SU-DHL-6 (cell line): ENCODE data around the gene SETD2.

Experiments used
- H2AFZ ChIP-seq: fragments of 200-600 bp; sonication (generic); 2 replicates; pipeline ENCODE4 v1.6.1; 2014; ENCODE audit warnings: low read depth, mild to moderate bottlenecking, moderate library complexity, mixed read lengths, antibody characterized with exemption, low read length; ENCODE audit not compliant: severe bottlenecking
- H3F3A ChIP-seq: fragments of 200-600 bp; shearing (Covaris generic); 2 replicates; pipeline ENCODE4 v1.6.0; 2016; ENCODE audit warnings: antibody characterized with exemption, mild to moderate bottlenecking; ENCODE audit not compliant: insufficient read depth
- H3K27ac ChIP-seq: fragments of 200-600 bp; sonication (generic); 2 replicates; pipeline ENCODE4 v1.5.1; 2016; ENCODE audit warnings: low read depth, mild to moderate bottlenecking, low read length, moderate library complexity, mixed read lengths
- H3K27me3 ChIP-seq: fragments of 200-600 bp; sonication (generic), shearing (Covaris generic); 2 replicates; pipeline ENCODE4 v1.6.0; 2014; ENCODE audit warnings: mild to moderate bottlenecking, low read length
- H3K36me3 ChIP-seq: fragments of 200-600 bp; sonication (generic); 2 replicates; pipeline ENCODE4 v1.6.1; 2014; ENCODE audit warnings: mild to moderate bottlenecking, low read length, mixed read lengths
- H3K4me2 ChIP-seq: fragments of 300-600, 200-600 bp; shearing (Covaris generic), sonication (generic); 2 replicates; pipeline ENCODE4 v1.6.0; 2014; ENCODE audit warnings: low read length, low read depth, mild to moderate bottlenecking; ENCODE audit not compliant: poor library complexity, severe bottlenecking
- H3K4me3 ChIP-seq: fragments of 200-600 bp; sonication (generic); 2 replicates; pipeline ENCODE4 v1.5.1; 2014; ENCODE audit warnings: antibody characterized with exemption, low read length, mild to moderate bottlenecking, mixed read lengths; ENCODE audit not compliant: insufficient read depth, poor library complexity, severe bottlenecking
- H3K79me2 ChIP-seq: fragments of 200-600 bp; sonication (generic); 2 replicates; pipeline ENCODE4 v1.6.1; 2014; ENCODE audit warnings: mild to moderate bottlenecking, low read length, moderate library complexity; ENCODE audit not compliant: insufficient read depth
- H3K9ac ChIP-seq: fragments of 200-600 bp; sonication (generic); 2 replicates; pipeline ENCODE4 v1.7.0; 2014; ENCODE audit warnings: mild to moderate bottlenecking, low read length
- H3K9me2 ChIP-seq: fragments of 200-600 bp; sonication (generic); replicated peaks from 2 replicates; pipeline ENCODE4 v1.6.1; 2014; ENCODE audit warnings: low read length; ENCODE audit not compliant: insufficient read depth
- H3K9me3 ChIP-seq: fragments of 200-600 bp; sonication (generic); 2 replicates; pipeline ENCODE4 v1.6.1; 2014; ENCODE audit warnings: low read length, mixed read lengths; ENCODE audit not compliant: insufficient read depth
- H4K20me1 ChIP-seq: fragments of 200-600 bp; sonication (generic); 2 replicates; pipeline ENCODE4 v1.6.1; 2014; ENCODE audit warnings: low read depth, mild to moderate bottlenecking, antibody characterized with exemption, low read length, moderate library complexity, mixed read lengths
- CTCF ChIP-seq: fragments of 200-600 bp; sonication (generic); IDR thresholded peaks from one replicate; pipeline ENCODE4 v1.5.1; 2017; ENCODE audit warnings: antibody characterized with exemption, mild to moderate bottlenecking, low read length, moderate library complexity; ENCODE audit not compliant: insufficient read depth, poor library complexity, severe bottlenecking
- EZH2phosphoT487 ChIP-seq: fragments of 200-600 bp; sonication (generic), shearing (Covaris generic); conservative IDR thresholded peaks from 2 replicates; pipeline ENCODE4 v1.6.1; 2018; ENCODE audit warnings: mild to moderate bottlenecking, antibody characterized with exemption, low read length, moderate library complexity, mixed read lengths

The SETD2 gene

GRCh38 chr3:47006145-47006651, 157.7 kb downstream of the SETD2 start:
- Histone ChIP-seq H3K9me2 (no peaks in the 10 kb centered on the region), H3F3A (peaks cover 1% of the 10 kb centered on the region; the same call in 1 of the 2 replicates), H3K36me3 (no peaks in the 10 kb centered on the region), H3K79me2 (no peaks in the 10 kb centered on the region), H3K27ac (no peak overlapping the region), H2AFZ (no peak overlapping the region), H3K4me2 (no peak overlapping the region), H4K20me1 (no peaks in the 10 kb centered on the region), H3K27me3 (no peaks in the 10 kb centered on the region), H3K9ac (no peak overlapping the region), H3K9me3 (no peaks in the 10 kb centered on the region), H3K4me3 (no peak overlapping the region)
- TF ChIP-seq EZH2phosphoT487: no peak

- H4K20me1 ChIP-seq: no peaks in the 10 kb centered on the region
- H3K27ac ChIP-seq: no peak overlapping the region
- H2AFZ ChIP-seq: no peak overlapping the region
- no peaks in the 10 kb centered on the region for H3K9me2 ChIP-seq
- TF ChIP-seq EZH2phosphoT487 (no peak), CTCF (no peak)
- no peak overlapping the region for H3K9ac ChIP-seq
- no peak overlapping the region for H3K4me2 ChIP-seq
- no peaks in the 10 kb centered on the region for H3K79me2 ChIP-seq
- no peaks in the 10 kb centered on the region for H3K9me3 ChIP-seq
- no peak overlapping the region for H3K4me3 ChIP-seq
- H3F3A ChIP-seq: no peaks in the 10 kb centered on the region
- no peaks in the 10 kb centered on the region for H3K36me3 ChIP-seq
- no peaks in the 10 kb centered on the region for H3K27me3 ChIP-seq
These were observed 158.4 kb downstream of the SETD2 start for GRCh38 chr3:47005212-47006144.

- H3K9me2 ChIP-seq: no peaks in the 10 kb centered on the region
- no peaks in the 10 kb centered on the region for H3K36me3 ChIP-seq
These were observed 159.3 kb downstream of the SETD2 start for GRCh38 chr3:47004369-47005211.

More at GRCh38 chr3:47004369-47005211, 159.3 kb downstream of the SETD2 start:
- no peaks in the 10 kb centered on the region for H4K20me1 ChIP-seq
- H3K4me3 ChIP-seq: no peak overlapping the region
- no peak overlapping the region for H2AFZ ChIP-seq
- TF ChIP-seq EZH2phosphoT487 (no peak), CTCF (no peak)
- H3F3A ChIP-seq: no peaks in the 10 kb centered on the region
- H3K27me3 ChIP-seq: no peaks in the 10 kb centered on the region
- no peak overlapping the region for H3K4me2 ChIP-seq
- no peaks in the 10 kb centered on the region for H3K9me3 ChIP-seq
- H3K79me2 ChIP-seq: no peaks in the 10 kb centered on the region
- H3K27ac ChIP-seq: no peak overlapping the region
- H3K9ac ChIP-seq: no peak overlapping the region
